Subcutaneous abdominal adipose tissue (tissue), 5 donors: Measurements from ENCODE around the gene FCHSD2.
"Not testable (repeated sequence)": the region's sequence is repeated elsewhere in the genome, so short reads cannot be mapped to it uniquely, and the experiment has no call there.

Source experiments
- H3K27ac ChIP-seq: one replicate; pipeline ENCODE4 v1.7.0; 2013; ENCODE audit warnings: low read depth, mild to moderate bottlenecking, inconsistent platforms, low read length, moderate library complexity
- H3K27me3 ChIP-seq, 5 donors: one replicate each; pipeline ENCODE4 v1.7.0; 2013; ENCODE audit warnings: low read length in 5 of 5, inconsistent platforms in 1 of 5; ENCODE audit not compliant: control insufficient read depth in 5 of 5, insufficient read depth in 4 of 5
- H3K36me3 ChIP-seq, 5 donors: one replicate each; pipeline ENCODE4 v1.7.0; 2013; ENCODE audit warnings: low read length in 5 of 5; ENCODE audit not compliant: control insufficient read depth in 5 of 5, insufficient read depth in 5 of 5
- H3K4me1 ChIP-seq, 5 donors: one replicate each; pipeline ENCODE4 v1.7.0; 2013; ENCODE audit warnings: low read length in 5 of 5, mild to moderate bottlenecking in 3 of 5, moderate library complexity in 1 of 5; ENCODE audit not compliant: control insufficient read depth in 5 of 5, insufficient read depth in 5 of 5
- H3K4me3 ChIP-seq, 5 donors: one replicate each; pipeline ENCODE4 v1.7.0; 2013; ENCODE audit warnings: low read length in 5 of 5, low read depth in 1 of 5
- H3K9ac ChIP-seq, 5 donors: one replicate each; pipeline ENCODE4 v1.7.0; 2013; ENCODE audit warnings: low read length in 5 of 5, mild to moderate bottlenecking in 4 of 5, moderate library complexity in 3 of 5
- H3K9me3 ChIP-seq, 5 donors: one replicate each; pipeline ENCODE4 v1.7.0; 2013; ENCODE audit warnings: low read length in 5 of 5; ENCODE audit not compliant: control insufficient read depth in 5 of 5
- donor health status: healthy.
- donor health status: healthy.
- donor health status: healthy.
- donor health status: healthy.
- donor health status: healthy.

Gene FCHSD2

GRCh38 chr11:72807021-72807693 is 335.0 kb downstream of the FCHSD2 start:
- Histone ChIP-seq H3K4me1 (peaks cover 0 to 18% (median 0%) of the 10 kb centered on the region in 5 donors), H3K27ac (no peak overlapping the region), H3K9ac (no peak overlapping the region), H3K27me3 (no peaks in the 10 kb centered on the region), H3K9me3 (no peaks in the 10 kb centered on the region), H3K4me3 (no peak overlapping the region), H3K36me3 (peaks cover 0 to 5% (median 3%) of the 10 kb centered on the region in 5 donors)

GRCh38 chr11:72806378-72806777 is 335.7 kb downstream of the FCHSD2 start:
- not testable (repeated sequence) for H3K27ac ChIP-seq, H3K27me3 ChIP-seq

GRCh38 chr11:72805216-72805615 is 336.9 kb downstream of the FCHSD2 start:
- Histone ChIP-seq H3K36me3 (peaks cover 0 to 5% (median 3%) of the 10 kb centered on the region in 5 donors), H3K9me3 (no peaks in the 10 kb centered on the region), H3K4me1 (peaks cover 0 to 18% (median 0%) of the 10 kb centered on the region in 5 donors), H3K27me3 (no peaks in the 10 kb centered on the region), H3K9ac (no peak overlapping the region), H3K4me3 (no peak overlapping the region), H3K27ac (no peak overlapping the region)

More at GRCh38 chr11:72806378-72806777, 335.7 kb downstream of the FCHSD2 start:
- H3K4me3 ChIP-seq, H3K9ac ChIP-seq, H3K36me3 ChIP-seq, H3K9me3 ChIP-seq: not testable (repeated sequence)
- peaks cover 0 to 18% (median 0%) of the 10 kb centered on the region in 5 donors for H3K4me1 ChIP-seq

GRCh38 chr11:72802822-72803221 is 339.3 kb downstream of the FCHSD2 start:
- H3K4me1 ChIP-seq: peaks cover 0 to 11% (median 3%) of the 10 kb centered on the region in 5 donors
- H3K27me3 ChIP-seq: no peaks in the 10 kb centered on the region
- H3K9ac ChIP-seq: no peak overlapping the region
- no peaks in the 10 kb centered on the region for H3K36me3 ChIP-seq
- H3K4me3 ChIP-seq: no peak overlapping the region
- H3K27ac ChIP-seq: no peak overlapping the region
- H3K9me3 ChIP-seq: no peaks in the 10 kb centered on the region

GRCh38 chr11:72799441-72799840 is 342.7 kb downstream of the FCHSD2 start:
- H3K27ac ChIP-seq: no peak overlapping the region
- H3K4me3 ChIP-seq: no peak overlapping the region
- H3K27me3 ChIP-seq: no peaks in the 10 kb centered on the region
- peaks cover 0 to 9% (median 5%) of the 10 kb centered on the region in 5 donors for H3K4me1 ChIP-seq
- H3K9ac ChIP-seq: no peak overlapping the region
- H3K36me3 ChIP-seq: no peaks in the 10 kb centered on the region
- no peaks in the 10 kb centered on the region for H3K9me3 ChIP-seq

GRCh38 chr11:72798361-72798760 is 343.8 kb downstream of the FCHSD2 start:
- no peaks in the 10 kb centered on the region for H3K9me3 ChIP-seq
- H3K4me3 ChIP-seq: no peak overlapping the region
- H3K4me1 ChIP-seq: peaks cover 0 to 16% (median 12%) of the 10 kb centered on the region in 5 donors
- H3K36me3 ChIP-seq: no peaks in the 10 kb centered on the region
- H3K9ac ChIP-seq: no peak overlapping the region
- H3K27ac ChIP-seq: no peak overlapping the region
- no peaks in the 10 kb centered on the region for H3K27me3 ChIP-seq

GRCh38 chr11:72793425-72794367 is 348.4 kb downstream of the FCHSD2 start, which contains the start of gene STARD10:
Gene STARD10, minus strand, starts transcription at chr11:72794047. Its CDS starts 12,866 bp downstream, at chr11:72781181.
- H3K27ac ChIP-seq: peak within 1 kb of the TSS; percentile 82
- no peaks in the 10 kb centered on the region for H3K36me3 ChIP-seq
- H3K27me3 ChIP-seq: no peaks in the 10 kb centered on the region
- no peaks in the 10 kb centered on the region for H3K9me3 ChIP-seq
- peak within 1 kb of the TSS; percentile 72 to 91 (median 82) for H3K4me3 ChIP-seq
- H3K9ac ChIP-seq: peak within 1 kb of the TSS in 4 of 5 donors; percentile 36 to 71 (median 64)
- peaks cover 0 to 35% (median 27%) of the 10 kb centered on the region in 5 donors for H3K4me1 ChIP-seq

- H3K36me3 ChIP-seq: no peaks in the 10 kb centered on the region
- no peaks in the 10 kb centered on the region for H3K9me3 ChIP-seq
- no peaks in the 10 kb centered on the region for H3K27me3 ChIP-seq
- peak overlapping the region in 1 of 5 donors; percentile 58 for H3K9ac ChIP-seq
- peak overlapping the region in 3 of 5 donors; percentile 81 to 91 (median 85) for H3K4me3 ChIP-seq
- peaks cover 0 to 40% (median 27%) of the 10 kb centered on the region in 5 donors for H3K4me1 ChIP-seq
- H3K27ac ChIP-seq: peak overlapping the region; percentile 82
Measured at GRCh38 chr11:72793076-72793424, 349.1 kb downstream of the FCHSD2 start.

- Histone ChIP-seq H3K4me3 (no peak overlapping the region), H3K27me3 (no peaks in the 10 kb centered on the region), H3K9ac (peak overlapping the region in 2 of 5 donors; percentile 54 to 58)
Measured at GRCh38 chr11:72792437-72793021, 349.6 kb downstream of the FCHSD2 start.

More at GRCh38 chr11:72792437-72793021, 349.6 kb downstream of the FCHSD2 start:
- Histone ChIP-seq H3K27ac (no peak overlapping the region), H3K36me3 (no peaks in the 10 kb centered on the region), H3K9me3 (no peaks in the 10 kb centered on the region), H3K4me1 (peaks cover 0 to 42% (median 27%) of the 10 kb centered on the region in 5 donors)
